ENCODE data around the gene OR10D3. TPM values are rescaled to one million over a fixed set of nuclear protein-coding genes. Genes with fewer than 3 reads are reported as not detected.

OR10D3 gene
- polyA plus RNA-seq, 4 donors, result not detected

Other genes starting within 250 kb of the OR10D3 start
- gene OR4D5, start 243.7 kb upstream of the OR10D3 start, polyA plus RNA-seq (ENCODE audit: insufficient read length in 4 of 4), result not detected
- not detected for gene OR6T1, start 239.5 kb upstream of the OR10D3 start, polyA plus RNA-seq (ENCODE audit: insufficient read length in 4 of 4)
- not detected for gene OR10S1, start 205.6 kb upstream of the OR10D3 start, polyA plus RNA-seq (ENCODE audit: insufficient read length in 4 of 4)
- not detected for gene OR10G6, start 188.2 kb upstream of the OR10D3 start, polyA plus RNA-seq (ENCODE audit: insufficient read length in 4 of 4)
- gene OR10G4, start 170.3 kb upstream of the OR10D3 start, polyA plus RNA-seq (ENCODE audit: insufficient read length in 4 of 4), result not detected
- gene OR10G9, start 160.3 kb upstream of the OR10D3 start, polyA plus RNA-seq (ENCODE audit: insufficient read length in 4 of 4), result not detected
- gene OR10G8, start 156.5 kb upstream of the OR10D3 start, polyA plus RNA-seq (ENCODE audit: insufficient read length in 4 of 4), result not detected
- not detected for gene OR10G7, start 142.0 kb upstream of the OR10D3 start, polyA plus RNA-seq (ENCODE audit: insufficient read length in 4 of 4)
- gene VWA5A, start 67.9 kb upstream of the OR10D3 start, polyA plus RNA-seq (ENCODE audit: insufficient read length in 4 of 4), result 10 to 100 TPM; 13.1 to 16.2 (median 15.1) TPM
- gene OR8G1, start 57.8 kb downstream of the OR10D3 start, polyA plus RNA-seq (ENCODE audit: insufficient read length in 4 of 4), result not detected
- gene OR8G5, start 73.0 kb downstream of the OR10D3 start, polyA plus RNA-seq (ENCODE audit: insufficient read length in 4 of 4), result not detected
- gene OR8D1, start 130.6 kb downstream of the OR10D3 start, polyA plus RNA-seq (ENCODE audit: insufficient read length in 4 of 4), result not detected
- gene OR8D2, start 136.9 kb downstream of the OR10D3 start, polyA plus RNA-seq (ENCODE audit: insufficient read length in 4 of 4), result not detected
- gene OR8B2, start 201.2 kb downstream of the OR10D3 start, polyA plus RNA-seq (ENCODE audit: insufficient read length in 4 of 4), result not detected
- gene OR8B3, start 215.7 kb downstream of the OR10D3 start, polyA plus RNA-seq (ENCODE audit: insufficient read length in 4 of 4), result not detected
- gene OR8B4, start 241.5 kb downstream of the OR10D3 start, polyA plus RNA-seq (ENCODE audit: insufficient read length in 4 of 4), result not detected